H9 (cell line): ENCODE data around the gene RCAN2. TPM values are rescaled to one million over a fixed set of nuclear protein-coding genes. Genes with fewer than 3 reads are reported as not detected.

ENCODE experiments used
- DNase-seq: peaks from one replicate; pipeline ENCODE4 v3.0.0-alpha.2; 2017
- H2AFZ ChIP-seq: one replicate; pipeline ENCODE4 v1.6.1; 2013; ENCODE audit warnings: mild to moderate bottlenecking, low read length, control low read depth, moderate library complexity
- H2AK5ac ChIP-seq: 2 replicates; pipeline ENCODE4 v1.6.1; 2013; ENCODE audit warnings: low read length, control low read depth, mixed read lengths; ENCODE audit not compliant: insufficient read length
- H2BK120ac ChIP-seq: one replicate; pipeline ENCODE4 v1.6.1; 2013; ENCODE audit warnings: low read depth, mild to moderate bottlenecking, low read length, control low read depth, inconsistent platforms; ENCODE audit not compliant: poor library complexity, severe bottlenecking
- H2BK12ac ChIP-seq: 2 replicates; pipeline ENCODE4 v1.6.1; 2013; ENCODE audit warnings: low read length, control low read depth, mixed read lengths, low read depth; ENCODE audit not compliant: insufficient read length
- H2BK15ac ChIP-seq: 2 replicates; pipeline ENCODE4 v1.6.1; 2013; ENCODE audit warnings: low read depth, low read length, control low read depth
- H2BK20ac ChIP-seq: one replicate; pipeline ENCODE4 v1.6.1; 2013; ENCODE audit warnings: low read depth, mild to moderate bottlenecking, low read length, control low read depth, inconsistent platforms; ENCODE audit not compliant: poor library complexity, severe bottlenecking
- H2BK5ac ChIP-seq: 2 replicates; pipeline ENCODE4 v1.6.1; 2013; ENCODE audit warnings: low read length, control low read depth, mixed read lengths; ENCODE audit not compliant: insufficient read length
- H3K14ac ChIP-seq: 2 replicates; pipeline ENCODE4 v1.6.1; 2013; ENCODE audit warnings: low read length, control low read depth; ENCODE audit not compliant: insufficient read depth
- H3K18ac ChIP-seq: 2 replicates; pipeline ENCODE4 v1.6.1; 2013; ENCODE audit warnings: low read depth, mild to moderate bottlenecking, mixed read lengths, low read length, control low read depth; ENCODE audit not compliant: insufficient read length
- H3K23ac ChIP-seq: 2 replicates; pipeline ENCODE4 v1.6.1; 2013; ENCODE audit warnings: low read length, control low read depth, mixed read lengths, low read depth; ENCODE audit not compliant: insufficient read length
- H3K23me2 ChIP-seq: 2 replicates; pipeline ENCODE4 v1.6.1; 2013; ENCODE audit warnings: low read depth, mild to moderate bottlenecking, mixed read lengths, low read length, control low read depth; ENCODE audit not compliant: insufficient read length, poor library complexity, severe bottlenecking
- H3K27ac ChIP-seq: 2 replicates; pipeline ENCODE4 v1.5.1; 2013; ENCODE audit warnings: low read length, control low read depth, mixed read lengths, low read depth; ENCODE audit not compliant: insufficient read length
- H3K27me3 ChIP-seq: 2 replicates; pipeline ENCODE4 v1.6.1; 2013; ENCODE audit warnings: low read length, control low read depth, inconsistent platforms; ENCODE audit not compliant: insufficient read depth
- H3K4ac ChIP-seq: 2 replicates; pipeline ENCODE4 v1.6.1; 2013; ENCODE audit warnings: low read depth, mild to moderate bottlenecking, control low read depth, inconsistent platforms, low read length, moderate library complexity
- H3K4me1 ChIP-seq: 2 replicates; pipeline ENCODE4 v1.6.1; 2013; ENCODE audit warnings: low read length, control low read depth, inconsistent platforms; ENCODE audit not compliant: insufficient read depth
- H3K4me2 ChIP-seq: 2 replicates; pipeline ENCODE4 v1.6.1; 2013; ENCODE audit warnings: low read length, control low read depth, mixed read lengths; ENCODE audit not compliant: insufficient read length, insufficient read depth
- H3K56ac ChIP-seq: 2 replicates; pipeline ENCODE4 v1.6.1; 2013; ENCODE audit warnings: low read depth, mild to moderate bottlenecking, mixed read lengths, low read length, control low read depth; ENCODE audit not compliant: insufficient read length
- H3K79me1 ChIP-seq: 2 replicates; pipeline ENCODE4 v1.6.1; 2013; ENCODE audit warnings: low read depth, mild to moderate bottlenecking, moderate library complexity, low read length, control low read depth, inconsistent platforms; ENCODE audit not compliant: insufficient read depth, poor library complexity, severe bottlenecking
- H3K79me2 ChIP-seq: 2 replicates; pipeline ENCODE4 v1.6.1; 2013; ENCODE audit warnings: low read length, control low read depth, inconsistent platforms; ENCODE audit not compliant: insufficient read depth
- H3K9ac ChIP-seq: 2 replicates; pipeline ENCODE4 v1.6.1; 2013; ENCODE audit warnings: low read length, control low read depth, mixed read lengths; ENCODE audit not compliant: insufficient read length; ENCODE audit errors: extremely low read depth
- H3K9me3 ChIP-seq: one replicate; pipeline ENCODE4 v1.6.1; 2013; ENCODE audit warnings: low read depth, low read length, inconsistent platforms; ENCODE audit not compliant: control insufficient read depth
- H3T11ph ChIP-seq: one replicate; pipeline ENCODE4 v1.6.1; 2013; ENCODE audit warnings: mild to moderate bottlenecking, low read length, control low read depth, inconsistent platforms
- H4K20me1 ChIP-seq: one replicate; pipeline ENCODE4 v1.6.1; 2013; ENCODE audit not compliant: control insufficient read depth, insufficient read length, insufficient read depth
- H4K5ac ChIP-seq: 2 replicates; pipeline ENCODE4 v1.6.1; 2013; ENCODE audit warnings: low read depth, mild to moderate bottlenecking, mixed read lengths, low read length, control low read depth; ENCODE audit not compliant: insufficient read length
- H4K8ac ChIP-seq: replicated peaks from 2 replicates; pipeline ENCODE4 v1.6.1; 2013; ENCODE audit warnings: low read length, control low read depth, mixed read lengths, low read depth; ENCODE audit not compliant: insufficient read length
- H4K91ac ChIP-seq: 2 replicates; pipeline ENCODE4 v1.6.1; 2013; ENCODE audit warnings: low read depth, mild to moderate bottlenecking, moderate library complexity, mixed read lengths, low read length, control low read depth; ENCODE audit not compliant: insufficient read length
- H3K27ac Mint-ChIP-seq, 3 experiments: 2 replicates in 2 of 3; 3 replicates in 1 of 3; pipeline ENCODE4 v1.8.0; 2020 to 2021; ENCODE audit warnings: mixed read lengths in 3 of 3, mild to moderate bottlenecking in 1 of 3, moderate library complexity in 1 of 3
- H3K27me3 Mint-ChIP-seq: 2 replicates; pipeline ENCODE4 v1.8.0; 2021; ENCODE audit warnings: low read depth, mild to moderate bottlenecking, moderate library complexity, mixed read lengths
- H3K36me3 Mint-ChIP-seq, 3 experiments: 2 replicates in 2 of 3; 3 replicates in 1 of 3; pipeline ENCODE4 v1.8.0; 2020 to 2021; ENCODE audit warnings: low read depth in 3 of 3, mixed read lengths in 3 of 3; ENCODE audit not compliant: insufficient read depth in 1 of 3
- H3K4me1 Mint-ChIP-seq, 2 experiments: 2 replicates each; pipeline ENCODE4 v1.8.0; 2020; ENCODE audit warnings: mixed read lengths in 2 of 2
- H3K4me3 Mint-ChIP-seq, 2 experiments: 2 replicates in 1 of 2; 3 replicates in 1 of 2; pipeline ENCODE4 v1.8.0; 2020 to 2021; ENCODE audit warnings: mild to moderate bottlenecking in 2 of 2, mixed read lengths in 2 of 2, moderate library complexity in 1 of 2
- H3K9me3 Mint-ChIP-seq, 2 experiments: 2 replicates in 1 of 2; 3 replicates in 1 of 2; pipeline ENCODE4 v1.8.0; 2020; ENCODE audit warnings: mild to moderate bottlenecking in 2 of 2, mixed read lengths in 2 of 2, moderate library complexity in 1 of 2
- CTCF ChIP-seq: fragments of 200-600 bp; sonication (generic); conservative IDR thresholded peaks from 3 replicates; pipeline ENCODE4 v1.8.0; 2021; ENCODE audit warnings: antibody characterized with exemption, mild to moderate bottlenecking
- WGBS: extraction: QIAGEN DNeasy Blood & Tissue Kit; methylation state at CpG from one replicate; pipeline ENCODE4 v1.1.7; 2013; ENCODE audit warnings: missing lambda C conversion rate, low lambda C conversion rate, mixed read lengths; ENCODE audit not compliant: insufficient read length; ENCODE audit errors: extremely low coverage; 5-methylcytosine and 5-hydroxymethylcytosine counted together
- total RNA-seq: library from RNA; stranded (reverse); gene quantifications from 2 replicates; pipeline ENCODE4 v1.2.1, GENCODE V29; 2021

Gene RCAN2
- total RNA-seq, 1 experiment from 2014 or later, result 3.0 TPM

GRCh38 chr6:46357591-46357990, 133.7 kb downstream of the RCAN2 start:
- H3K14ac ChIP-seq, result no peak overlapping the region
- no peak overlapping the region for H4K5ac ChIP-seq
- H2BK15ac ChIP-seq, result no peak overlapping the region
- no peak overlapping the region for H3K4me2 ChIP-seq
- H3K79me2 ChIP-seq, result no peaks in the 10 kb centered on the region
- Mint-ChIP-seq H3K4me3 (no peak overlapping the region), H3K9me3 (peaks cover 0 to 3% of the 10 kb centered on the region in 2 experiments; a peak in 2 of 5 replicates), H3K36me3 (0 out of 7 replicates have a peak, but pooled peaks cover 0 to 3% (median 0%) of the 10 kb centered on the region in 3 experiments), H3K27me3 (peaks cover 6% of the 10 kb centered on the region), H3K27ac (no peak overlapping the region), H3K4me1 (peaks cover 18 to 26% of the 10 kb centered on the region in 2 experiments)
- H3K4me1 ChIP-seq, result peaks cover 13% of the 10 kb centered on the region; the same call in 1 of the 2 replicates
- H3K27ac ChIP-seq, result no peak overlapping the region
- no peak for DNase-seq
- no peak overlapping the region for H3K56ac ChIP-seq
- H4K20me1 ChIP-seq, result no peaks in the 10 kb centered on the region
- H2BK20ac ChIP-seq, result no peak overlapping the region
- H4K8ac ChIP-seq, result no peak overlapping the region
- H3K23ac ChIP-seq, result no peak overlapping the region
- H2AFZ ChIP-seq, result no peak overlapping the region
- H2AK5ac ChIP-seq, result no peak overlapping the region
- no peak overlapping the region for H3T11ph ChIP-seq
- no CpG with 5 or more reads among the region's 2 CpGs for WGBS
- no peak overlapping the region for H3K18ac ChIP-seq
- H3K79me1 ChIP-seq, result no peaks in the 10 kb centered on the region
- no peak overlapping the region for H3K9ac ChIP-seq
- H2BK5ac ChIP-seq, result no peak overlapping the region
- no peak overlapping the region for H2BK12ac ChIP-seq
- H2BK120ac ChIP-seq, result no peak overlapping the region
- H4K91ac ChIP-seq, result no peak overlapping the region
- H3K27me3 ChIP-seq, result no peaks in the 10 kb centered on the region
- no peaks in the 10 kb centered on the region for H3K23me2 ChIP-seq
- no peaks in the 10 kb centered on the region for H3K9me3 ChIP-seq
- TF ChIP-seq CTCF, result no peak
- H3K4ac ChIP-seq, result no peak overlapping the region
